IMR-90 (cell line): ENCODE results near the gene FNDC10. TPM values are rescaled to one million over a fixed set of nuclear protein-coding genes. Genes with fewer than 3 reads are reported as not detected.

ENCODE experiments used
- ATAC-seq: fragments of 200-7000 bp; cut with Tn5 transposase; 2 replicates; pipeline ENCODE4 v1.9.1; 2020; ENCODE audit warnings: low read depth, mild to moderate bottlenecking, moderate library complexity
- BruUV-seq: library from RNA; stranded (reverse); fragments of 400-500 nt; replicated peaks from 2 replicates; lab custom pipeline; 2021; lab: Mats Ljungman, UMichigan
- CTCF ChIA-PET: fragments of 300-600 bp; formaldehyde crosslinking; extraction: SDS; loops from one replicate; lab custom pipeline; 2021; ENCODE audit warnings: antibody characterized with exemption; lab: Yijun Ruan, JAX
- POLR2A ChIA-PET: fragments of 300-600 bp; sonication (Branson Sonifier 250); formaldehyde crosslinking; loops from one replicate; lab custom pipeline; 2022; ENCODE audit warnings: antibody characterized with exemption; ENCODE audit not compliant: unreplicated experiment; lab: Charles Lee
- DNase-seq: peaks from one replicate; pipeline ENCODE4 v3.0.0; 2013
- H2AFZ ChIP-seq: replicated peaks from 2 replicates; pipeline ENCODE3; 2013; ENCODE audit warnings: low read length, mild to moderate bottlenecking; ENCODE audit not compliant: poor library complexity
- H2AK5ac ChIP-seq: 2 replicates; pipeline ENCODE4 v1.6.1; 2013; ENCODE audit warnings: low read depth, low read length, inconsistent platforms
- H2AK9ac ChIP-seq: replicated peaks from 2 replicates; pipeline ENCODE3; 2013; ENCODE audit warnings: mild to moderate bottlenecking, low read depth, low read length, moderate library complexity; ENCODE audit not compliant: poor library complexity
- H2BK120ac ChIP-seq: 2 replicates; pipeline ENCODE4 v1.6.1; 2013; ENCODE audit warnings: low read depth, low read length, inconsistent platforms
- H2BK15ac ChIP-seq: 3 replicates; pipeline ENCODE4 v1.6.1; 2013; ENCODE audit warnings: low read depth, low read length, inconsistent platforms
- H2BK20ac ChIP-seq: 2 replicates; pipeline ENCODE4 v1.6.1; 2013; ENCODE audit warnings: low read depth, mild to moderate bottlenecking, inconsistent platforms, low read length, moderate library complexity
- H2BK5ac ChIP-seq: 2 replicates; pipeline ENCODE4 v1.6.1; 2013; ENCODE audit warnings: mild to moderate bottlenecking, low read depth, low read length, inconsistent platforms; ENCODE audit not compliant: poor library complexity, severe bottlenecking
- H3K14ac ChIP-seq: replicated peaks from 2 replicates; pipeline ENCODE4 v1.6.1; 2013; ENCODE audit warnings: low read depth, low read length, inconsistent platforms
- H3K18ac ChIP-seq: 2 replicates; pipeline ENCODE4 v1.6.1; 2013; ENCODE audit warnings: low read depth, low read length, control low read depth
- H3K23ac ChIP-seq: 2 replicates; pipeline ENCODE4 v1.6.1; 2013; ENCODE audit warnings: low read depth, low read length, inconsistent platforms
- H3K27ac ChIP-seq: 2 replicates; pipeline ENCODE4 v1.5.1; 2013; ENCODE audit warnings: mild to moderate bottlenecking, control low read depth, low read length; ENCODE audit not compliant: insufficient read depth
- H3K27me3 ChIP-seq: 2 replicates; pipeline ENCODE4 v1.6.1; 2013; ENCODE audit warnings: low read length; ENCODE audit not compliant: control insufficient read depth, insufficient read depth
- H3K36me3 ChIP-seq: 2 replicates; pipeline ENCODE4 v1.6.1; 2013; ENCODE audit warnings: low read length, mixed read lengths; ENCODE audit not compliant: control insufficient read depth, insufficient read depth
- H3K4ac ChIP-seq: 2 replicates; pipeline ENCODE4 v1.6.1; 2013; ENCODE audit warnings: low read depth, low read length, inconsistent platforms
- H3K4me1 ChIP-seq: 2 replicates; pipeline ENCODE4 v1.6.1; 2013; ENCODE audit warnings: low read length, mixed read lengths; ENCODE audit not compliant: control insufficient read depth, insufficient read depth
- H3K4me2 ChIP-seq: 2 replicates; pipeline ENCODE4 v1.6.1; 2013; ENCODE audit warnings: low read depth, mild to moderate bottlenecking, control low read depth, low read length, moderate library complexity
- H3K4me3 ChIP-seq: 2 replicates; pipeline ENCODE4 v1.5.1; 2013; ENCODE audit warnings: low read depth, mild to moderate bottlenecking, control low read depth, low read length, moderate library complexity; ENCODE audit not compliant: insufficient read depth
- H3K56ac ChIP-seq: 2 replicates; pipeline ENCODE4 v1.6.1; 2013; ENCODE audit warnings: low read length, inconsistent platforms; ENCODE audit not compliant: insufficient read depth; ENCODE audit errors: extremely low read depth
- H3K79me1 ChIP-seq, 2 experiments: 2 replicates each; pipeline ENCODE4 v1.6.1; 2013; ENCODE audit warnings: low read length in 2 of 2, inconsistent platforms in 1 of 2, low read depth in 1 of 2
- H3K9ac ChIP-seq: 2 replicates; pipeline ENCODE4 v1.6.1; 2013; ENCODE audit warnings: low read depth, low read length, control low read depth
- H3K9me1 ChIP-seq: 2 replicates; pipeline ENCODE4 v1.6.1; 2013; ENCODE audit warnings: low read length, inconsistent platforms; ENCODE audit not compliant: insufficient read depth
- H3K9me3 ChIP-seq: 2 replicates; pipeline ENCODE4 v1.6.1; 2013; ENCODE audit warnings: low read length; ENCODE audit not compliant: control insufficient read depth, insufficient read depth
- H4K20me1 ChIP-seq: 2 replicates; pipeline ENCODE4 v1.6.1; 2013; ENCODE audit warnings: low read length, inconsistent platforms; ENCODE audit not compliant: insufficient read depth
- H4K5ac ChIP-seq: 2 replicates; pipeline ENCODE4 v1.6.1; 2013; ENCODE audit warnings: mild to moderate bottlenecking, low read depth, low read length, control low read depth
- H4K8ac ChIP-seq, 2 experiments: 2 replicates each; pipeline ENCODE4 v1.6.1; 2013; ENCODE audit warnings: low read depth in 2 of 2, low read length in 2 of 2, control low read depth in 1 of 2, inconsistent platforms in 1 of 2
- H4K91ac ChIP-seq: 2 replicates; pipeline ENCODE4 v1.6.1; 2013; ENCODE audit warnings: low read depth, low read length, inconsistent platforms; ENCODE audit not compliant: insufficient read depth
- BHLHE40 ChIP-seq: fragments of 150-350 bp; IDR thresholded peaks from 2 replicates; pipeline ENCODE4 v1.6.1; 2016; ENCODE audit warnings: mild to moderate bottlenecking, low read depth, low read length
- CEBPB ChIP-seq: IDR thresholded peaks from 2 replicates; pipeline ENCODE4 v1.6.1; 2012; ENCODE audit warnings: low read depth, low read length, improper control_type of control experiment
- CHD1 ChIP-seq: IDR thresholded peaks from 2 replicates; pipeline ENCODE4 v1.6.1; 2012; ENCODE audit warnings: low read depth, low read length, improper control_type of control experiment
- FOS ChIP-seq: fragments of 150-350 bp; IDR thresholded peaks from 2 replicates; pipeline ENCODE4 v1.6.1; 2016; ENCODE audit warnings: low read depth, low read length
- MAFK ChIP-seq: IDR thresholded peaks from 2 replicates; pipeline ENCODE4 v1.6.1; 2012; ENCODE audit warnings: low read depth, low read length, improper control_type of control experiment
- MAZ ChIP-seq: IDR thresholded peaks from 2 replicates; pipeline ENCODE4 v1.6.1; 2012; ENCODE audit warnings: low read depth, mild to moderate bottlenecking, low read length, improper control_type of control experiment, moderate library complexity, borderline replicate concordance
- MXI1 ChIP-seq: IDR thresholded peaks from 2 replicates; pipeline ENCODE4 v1.6.1; 2012; ENCODE audit warnings: low read depth, mild to moderate bottlenecking, low read length, moderate library complexity, borderline replicate concordance
- NFE2L2 ChIP-seq: fragments of 150-350 bp; IDR thresholded peaks from 2 replicates; pipeline ENCODE4 v1.6.1; 2016; ENCODE audit warnings: low read depth, mild to moderate bottlenecking, low read length
- POLR2A ChIP-seq: IDR thresholded peaks from 2 replicates; pipeline ENCODE4 v1.6.1; 2012; ENCODE audit warnings: mild to moderate bottlenecking, low read depth, low read length
- RAD21 ChIP-seq: IDR thresholded peaks from 2 replicates; pipeline ENCODE4 v1.6.1; 2012; ENCODE audit warnings: low read length, improper control_type of control experiment
- RCOR1 ChIP-seq: IDR thresholded peaks from 2 replicates; pipeline ENCODE4 v1.6.1; 2012; ENCODE audit warnings: mild to moderate bottlenecking, low read length, improper control_type of control experiment; ENCODE audit not compliant: insufficient replicate concordance
- RFX5 ChIP-seq: IDR thresholded peaks from 2 replicates; pipeline ENCODE4 v1.8.0; 2012; ENCODE audit warnings: low read depth, mild to moderate bottlenecking, low read length, moderate library complexity
- SMC3 ChIP-seq: fragments of 150-350 bp; IDR thresholded peaks from 2 replicates; pipeline ENCODE4 v1.6.1; 2016; ENCODE audit warnings: low read depth, mild to moderate bottlenecking, antibody characterized with exemption, low read length, moderate library complexity
- USF2 ChIP-seq: fragments of 150-350 bp; IDR thresholded peaks from 2 replicates; pipeline ENCODE4 v1.6.1; 2017; ENCODE audit warnings: mild to moderate bottlenecking, antibody characterized with exemption, low read length, low read depth
- WGBS, 2 experiments: methylation state at CpG; one replicate each; pipeline versions ENCODE4 v1.1.5 to v1.1.7; 2013; ENCODE audit warnings: missing lambda C conversion rate in 2 of 2; ENCODE audit not compliant: insufficient read length in 1 of 2; ENCODE audit errors: extremely low coverage in 2 of 2; 5-methylcytosine and 5-hydroxymethylcytosine counted together
- dilution Hi-C: fragments of 300-500 bp; cut with HindIII; formaldehyde crosslinking; loops from one replicate; pipeline ENCODE4 v1.14.3; 2018; ENCODE audit warnings: low sequenced_read_pairs; ENCODE audit not compliant: unreplicated experiment
- in situ Hi-C: fragments of 300-500 bp; cut with MboI; formaldehyde crosslinking; loops from 3 replicates; pipeline ENCODE4 v1.14.3; 2019; ENCODE audit warnings: low sequenced_read_pairs, inconsistent platforms, mixed read lengths
- intact Hi-C: fragments of 100-400 bp; cut with micrococcal nuclease; formaldehyde crosslinking; loops from 2 replicates; pipeline ENCODE4 v1.10.0; 2022
- polyA plus RNA-seq, 3 experiments: library from polyadenylated mRNA; depleted of rRNA; stranded (reverse); fragments of >200 nt; gene quantifications; 2 replicates each; pipeline ENCODE4 v1.2.3, GENCODE V29; 2012; ENCODE audit warnings: low replicate concordance in 1 of 3
- total RNA-seq: library from RNA; depleted of rRNA; stranded (reverse); fragments of >200 nt; gene quantifications from 2 replicates; pipeline ENCODE4 v1.2.3, GENCODE V29; 2012
- TF ChIP-seq, protein P1 (sequence below): fragments of 150-350 bp; IDR thresholded peaks from 2 replicates; pipeline ENCODE4 v1.6.1; 2016; ENCODE audit warnings: low read depth, mild to moderate bottlenecking, low read length, moderate library complexity, borderline replicate concordance

FNDC10 gene
- total and polyA plus RNA-seq, 2 of the 4 experiments (the other 2 are of a cell fraction) = 0.36 to 5.8 TPM

DNA sequence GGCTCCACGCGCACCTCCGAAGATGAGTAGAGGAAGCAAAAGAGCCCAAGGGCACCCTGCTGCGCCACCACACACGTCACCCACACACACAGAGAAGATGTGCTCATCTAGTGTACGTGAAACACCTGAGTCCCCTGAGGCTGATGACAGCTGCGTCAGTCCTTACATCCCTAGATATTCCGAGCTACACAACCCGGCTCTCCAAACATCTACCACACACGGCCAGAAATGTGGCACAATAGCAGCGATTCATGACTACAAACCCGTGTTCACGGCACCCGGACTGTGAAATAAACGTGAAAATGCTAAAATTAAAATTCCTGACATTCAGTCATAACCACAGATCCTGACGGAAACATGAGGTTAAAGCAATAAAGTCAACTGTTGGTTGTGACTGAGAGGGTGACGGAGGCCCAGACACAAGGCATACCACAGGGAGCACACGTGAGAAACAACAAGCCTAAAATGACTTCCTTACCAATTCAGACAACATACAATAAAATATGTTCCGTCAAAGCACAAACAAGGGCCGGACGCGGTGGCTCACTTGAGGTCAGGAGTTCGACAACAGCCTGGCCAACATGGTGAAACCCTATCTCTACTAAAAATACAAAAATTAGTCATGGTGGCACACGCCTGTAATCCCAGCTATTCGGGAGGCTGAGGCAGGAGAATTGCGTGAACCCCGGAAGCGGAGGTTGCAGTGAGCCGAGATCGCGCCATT is 32.6 kb downstream of the FNDC10 start:
- Histone ChIP-seq H4K20me1 (peaks cover 88% of the 10 kb centered on the region), H3K18ac (no peak overlapping the region), H3K9me3 (no peaks in the 10 kb centered on the region), H3K23ac (no peak overlapping the region), H3K4me1 (peaks cover 2% of the 10 kb centered on the region; the same call in 1 of the 2 replicates), H3K9me1 (peaks cover 19% of the 10 kb centered on the region), H2BK120ac (no peak overlapping the region), H2BK15ac (no peak overlapping the region), H3K79me1 (peaks cover 13 to 51% of the 10 kb centered on the region in 2 experiments), H3K36me3 (peaks cover 48% of the 10 kb centered on the region), H2AK9ac (no peak overlapping the region), H3K27me3 (no peaks in the 10 kb centered on the region), H3K4me2 (no peak overlapping the region), H3K14ac (no peak overlapping the region), H3K9ac (no peak overlapping the region), H4K5ac (no peak overlapping the region), H3K27ac (no peak overlapping the region), H3K4me3 (no peak overlapping the region), H2BK5ac (no peak overlapping the region), H3K56ac (no peak overlapping the region), H2BK20ac (no peak overlapping the region), H3K4ac (no peak overlapping the region), H2AK5ac (no peak overlapping the region), H4K8ac (no peak overlapping the region), H4K91ac (no peak overlapping the region), H2AFZ (no peak overlapping the region)
- intact Hi-C loops (no loop called here), in situ Hi-C loops (no loop called here), dilution Hi-C loops (no loop called here)
- ChIA-PET POLR2A (no interaction called here), CTCF (no interaction called here)
- ATAC-seq (no peak), DNase-seq (no peak)
- TF ChIP-seq CHD1 = no peak
- TF ChIP-seq POLR2A = no peak
- no peak for TF ChIP-seq MAFK
- TF ChIP-seq CEBPB = no peak
- TF ChIP-seq USF2 = no peak
- no peak for TF ChIP-seq MAZ
- no peak for TF ChIP-seq SMC3
- no peak for TF ChIP-seq MXI1
- TF ChIP-seq RFX5 = no peak
- TF ChIP-seq FOS = no peak
- TF ChIP-seq, protein P1, sequence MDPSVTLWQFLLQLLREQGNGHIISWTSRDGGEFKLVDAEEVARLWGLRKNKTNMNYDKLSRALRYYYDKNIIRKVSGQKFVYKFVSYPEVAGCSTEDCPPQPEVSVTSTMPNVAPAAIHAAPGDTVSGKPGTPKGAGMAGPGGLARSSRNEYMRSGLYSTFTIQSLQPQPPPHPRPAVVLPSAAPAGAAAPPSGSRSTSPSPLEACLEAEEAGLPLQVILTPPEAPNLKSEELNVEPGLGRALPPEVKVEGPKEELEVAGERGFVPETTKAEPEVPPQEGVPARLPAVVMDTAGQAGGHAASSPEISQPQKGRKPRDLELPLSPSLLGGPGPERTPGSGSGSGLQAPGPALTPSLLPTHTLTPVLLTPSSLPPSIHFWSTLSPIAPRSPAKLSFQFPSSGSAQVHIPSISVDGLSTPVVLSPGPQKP = no peak
- TF ChIP-seq NFE2L2 = no peak
- TF ChIP-seq RAD21 = no peak
- no peak for TF ChIP-seq RCOR1
- no peak for TF ChIP-seq BHLHE40
- BruUV-seq = no TSS peak
- 98% methylated on average over 8 of the region's 31 CpGs; no CpG with 5 or more reads in 1 of the 2 experiments for WGBS, 2 experiments
